D721Med (cell line): ENCODE results near the gene MCF2L2.
A peak's percentile ranks its signal among the peaks of the same experiment; 100 is the strongest.

Source experiments
- DNase-seq: peaks from one replicate; pipeline ENCODE4 v3.0.0; 2011; ENCODE audit warnings: low spot score; ENCODE audit not compliant: insufficient read length
- FAIRE-seq: peaks from 2 replicates; lab custom pipeline; 2011; peaks lifted over from hg19 to GRCh38; lab: Jason Lieb, UNC
- CTCF ChIP-seq: IDR thresholded peaks from 2 replicates; pipeline ENCODE4 v1.5.1; 2012; ENCODE audit warnings: mild to moderate bottlenecking, control low read depth; ENCODE audit not compliant: insufficient read depth; ENCODE audit errors: missing control alignments

MCF2L2 gene

GRCh38 chr3:183411216-183411922 lies 17.1 kb downstream of the MCF2L2 start:
- no peak for TF ChIP-seq CTCF
- DNase-seq = no peak
- FAIRE-seq = no peak

DNA sequence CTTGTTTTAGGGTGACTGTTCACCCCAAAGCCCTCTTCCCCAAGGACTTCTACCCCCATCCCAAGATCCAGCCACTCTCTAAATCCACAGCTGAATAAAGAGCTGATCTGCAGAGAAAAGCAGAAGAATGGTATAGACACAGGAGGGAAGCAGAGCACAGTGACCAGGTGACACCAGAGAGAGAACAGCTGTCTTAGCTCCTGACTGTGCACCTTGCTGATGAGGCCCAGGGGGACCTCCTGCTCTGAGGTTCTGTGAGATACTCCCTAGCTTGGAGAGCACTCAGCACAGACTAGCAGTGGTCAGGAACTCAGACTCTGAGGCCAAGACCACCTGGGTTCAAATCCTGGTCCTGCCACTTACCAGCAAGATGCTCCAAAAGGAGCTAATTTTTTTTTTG lies 17.7 kb downstream of the MCF2L2 start:
- TF ChIP-seq CTCF = no peak
- no peak for FAIRE-seq
- DNase-seq = no peak

DNA sequence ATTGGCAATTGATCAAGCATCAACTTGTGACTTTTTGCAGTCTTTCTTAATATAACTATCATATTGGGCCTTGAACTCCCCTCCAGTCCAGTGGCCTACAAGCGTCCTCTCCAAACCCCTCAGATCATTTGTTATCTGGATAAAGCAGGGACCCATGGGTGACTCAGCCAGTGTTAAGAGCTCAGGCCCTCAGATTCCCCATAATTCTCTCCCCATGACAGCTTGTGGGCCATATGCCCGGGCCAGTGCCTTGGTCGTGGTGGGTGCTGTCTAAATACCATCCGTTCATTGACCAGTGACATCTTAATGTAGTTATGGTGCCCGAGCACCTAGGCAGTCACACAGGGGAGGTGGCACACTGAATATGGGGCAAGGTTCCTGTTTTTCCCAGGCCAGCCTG lies 18.1 kb downstream of the MCF2L2 start:
- DNase-seq = no peak
- no peak for TF ChIP-seq CTCF
- FAIRE-seq = no peak

DNA sequence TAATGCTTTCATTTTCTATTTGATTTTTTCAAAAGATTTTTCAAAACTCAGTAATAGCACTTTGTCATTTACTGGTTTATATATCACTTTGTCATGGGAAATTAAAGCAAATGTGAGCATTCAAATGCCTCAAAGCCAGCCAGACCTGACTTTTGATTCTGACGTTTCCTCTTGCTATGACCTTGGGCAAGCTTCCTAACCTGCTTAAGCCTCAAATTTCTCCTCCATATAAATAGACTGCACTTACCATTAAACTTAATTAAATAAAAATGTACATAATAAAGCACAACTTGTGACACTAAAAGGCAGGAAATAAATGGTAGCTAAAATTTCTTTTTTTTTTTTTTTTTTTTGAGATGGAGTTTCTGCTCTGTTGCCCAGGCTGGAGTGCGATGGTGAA lies 19.2 kb downstream of the MCF2L2 start:
- FAIRE-seq = no peak
- TF ChIP-seq CTCF = no peak

GRCh38 chr3:183401678-183402077 lies 26.7 kb downstream of the MCF2L2 start:
- DNase-seq = no peak
- peak; percentile 29 for FAIRE-seq
- TF ChIP-seq CTCF = no peak

More for the DNA sequence above, 19.2 kb downstream of the MCF2L2 start:
- DNase-seq = no peak

- no peak for TF ChIP-seq CTCF
- peak; percentile 95 for FAIRE-seq
- DNase-seq = peak; percentile 33
Observed at GRCh38 chr3:183400352-183400751, 28.1 kb downstream of the MCF2L2 start.

DNA sequence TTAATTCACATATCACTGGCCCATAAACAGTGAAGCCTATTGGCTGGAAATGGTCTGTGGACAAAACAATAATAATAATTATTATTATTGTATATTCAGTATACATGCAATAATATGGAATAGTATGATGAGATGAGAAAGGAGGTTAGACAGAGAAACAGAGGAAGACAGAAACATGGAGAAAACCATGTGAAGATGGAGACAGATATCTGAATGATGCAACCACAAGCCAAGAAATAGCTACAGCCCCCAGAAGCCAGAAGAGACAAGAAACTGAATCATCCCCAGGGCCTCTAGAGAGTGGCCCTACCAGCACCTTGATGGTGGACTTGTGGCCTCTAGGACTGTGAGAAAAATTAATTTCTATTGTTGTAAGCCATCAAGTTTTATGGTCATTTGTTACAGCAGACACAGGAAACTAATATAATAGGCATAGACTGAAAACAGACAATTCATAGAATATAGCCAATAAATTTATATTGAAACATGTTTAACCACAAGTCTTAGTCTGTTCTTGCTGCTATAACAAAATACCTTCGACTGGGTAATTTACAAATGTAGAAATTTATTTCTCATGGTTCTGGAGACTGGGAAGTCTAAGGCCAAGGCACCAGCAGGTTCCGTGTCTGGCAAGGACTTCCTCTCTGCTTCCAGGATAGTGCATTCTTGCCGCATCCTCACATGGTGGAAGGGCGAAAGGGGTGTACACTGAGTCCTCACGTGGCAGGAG lies 31.6 kb downstream of the MCF2L2 start:
- DNase-seq = no peak
- no peak for FAIRE-seq
- TF ChIP-seq CTCF = no peak
